ENCODE results near the gene CA9. TPM values are rescaled to one million over a fixed set of nuclear protein-coding genes. Genes with fewer than 3 reads are reported as not detected.

Gene CA9
- total and polyA plus RNA-seq, 9 of the 15 experiments (the other 6 are each of a cell fraction or from before 2014, with no cell fraction given): 0.15 to 10.6 (median 0.60) TPM; not detected in 4

DNA sequence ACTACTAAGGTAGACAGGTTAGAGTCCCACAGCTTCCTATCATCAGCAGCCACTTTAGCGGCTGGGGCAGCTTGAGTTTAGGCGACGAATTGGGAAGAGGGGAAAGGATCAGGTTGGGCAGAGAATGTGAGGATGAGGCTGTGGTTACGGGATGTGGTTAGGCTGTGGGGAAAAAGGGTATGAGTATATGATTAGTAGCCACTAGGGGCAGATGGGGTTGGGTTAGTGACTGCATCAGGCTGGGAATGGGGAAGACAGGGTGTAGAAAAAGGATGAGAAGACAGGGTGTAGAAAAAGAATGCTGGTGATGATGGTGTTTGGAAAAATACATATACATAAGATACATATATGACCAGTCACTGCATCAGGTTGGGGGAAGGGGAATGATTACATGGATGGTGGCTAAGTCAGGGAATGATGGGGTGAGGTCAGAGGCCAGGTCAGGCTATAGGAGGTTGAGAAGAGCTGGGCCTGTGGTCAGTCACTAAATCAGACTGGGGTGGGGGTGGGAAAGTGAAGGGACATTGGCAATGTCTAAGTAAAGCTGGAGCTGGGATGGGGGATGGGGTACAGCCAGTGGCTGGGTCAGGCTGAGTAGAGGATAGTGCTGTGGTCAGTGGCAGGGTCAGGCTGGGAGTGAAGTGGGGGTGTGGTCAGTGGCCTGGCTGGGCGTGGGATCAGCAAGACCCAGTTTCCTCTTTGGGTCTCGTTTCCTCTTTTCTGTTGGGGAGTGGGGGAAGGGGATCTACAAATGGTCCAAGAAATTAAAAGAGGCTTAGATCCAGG is 56.2 kb downstream of the CA9 start (continued):
- TF ChIP-seq, protein P1, sequence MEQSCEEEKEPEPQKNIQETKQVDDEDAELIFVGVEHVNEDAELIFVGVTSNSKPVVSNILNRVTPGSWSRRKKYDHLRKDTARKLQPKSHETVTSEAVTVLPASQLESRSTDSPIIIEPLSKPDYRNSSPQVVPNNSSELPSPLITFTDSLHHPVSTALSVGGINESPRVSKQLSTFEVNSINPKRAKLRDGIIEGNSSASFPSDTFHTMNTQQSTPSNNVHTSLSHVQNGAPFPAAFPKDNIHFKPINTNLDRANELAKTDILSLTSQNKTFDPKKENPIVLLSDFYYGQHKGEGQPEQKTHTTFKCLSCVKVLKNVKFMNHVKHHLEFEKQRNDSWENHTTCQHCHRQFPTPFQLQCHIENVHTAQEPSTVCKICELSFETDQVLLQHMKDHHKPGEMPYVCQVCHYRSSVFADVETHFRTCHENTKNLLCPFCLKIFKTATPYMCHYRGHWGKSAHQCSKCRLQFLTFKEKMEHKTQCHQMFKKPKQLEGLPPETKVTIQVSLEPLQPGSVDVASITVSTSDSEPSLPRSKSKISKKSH (CRISPR knock-in tag; IDR thresholded peaks at IDR 0.05): no peak
- TF ChIP-seq, protein P2, sequence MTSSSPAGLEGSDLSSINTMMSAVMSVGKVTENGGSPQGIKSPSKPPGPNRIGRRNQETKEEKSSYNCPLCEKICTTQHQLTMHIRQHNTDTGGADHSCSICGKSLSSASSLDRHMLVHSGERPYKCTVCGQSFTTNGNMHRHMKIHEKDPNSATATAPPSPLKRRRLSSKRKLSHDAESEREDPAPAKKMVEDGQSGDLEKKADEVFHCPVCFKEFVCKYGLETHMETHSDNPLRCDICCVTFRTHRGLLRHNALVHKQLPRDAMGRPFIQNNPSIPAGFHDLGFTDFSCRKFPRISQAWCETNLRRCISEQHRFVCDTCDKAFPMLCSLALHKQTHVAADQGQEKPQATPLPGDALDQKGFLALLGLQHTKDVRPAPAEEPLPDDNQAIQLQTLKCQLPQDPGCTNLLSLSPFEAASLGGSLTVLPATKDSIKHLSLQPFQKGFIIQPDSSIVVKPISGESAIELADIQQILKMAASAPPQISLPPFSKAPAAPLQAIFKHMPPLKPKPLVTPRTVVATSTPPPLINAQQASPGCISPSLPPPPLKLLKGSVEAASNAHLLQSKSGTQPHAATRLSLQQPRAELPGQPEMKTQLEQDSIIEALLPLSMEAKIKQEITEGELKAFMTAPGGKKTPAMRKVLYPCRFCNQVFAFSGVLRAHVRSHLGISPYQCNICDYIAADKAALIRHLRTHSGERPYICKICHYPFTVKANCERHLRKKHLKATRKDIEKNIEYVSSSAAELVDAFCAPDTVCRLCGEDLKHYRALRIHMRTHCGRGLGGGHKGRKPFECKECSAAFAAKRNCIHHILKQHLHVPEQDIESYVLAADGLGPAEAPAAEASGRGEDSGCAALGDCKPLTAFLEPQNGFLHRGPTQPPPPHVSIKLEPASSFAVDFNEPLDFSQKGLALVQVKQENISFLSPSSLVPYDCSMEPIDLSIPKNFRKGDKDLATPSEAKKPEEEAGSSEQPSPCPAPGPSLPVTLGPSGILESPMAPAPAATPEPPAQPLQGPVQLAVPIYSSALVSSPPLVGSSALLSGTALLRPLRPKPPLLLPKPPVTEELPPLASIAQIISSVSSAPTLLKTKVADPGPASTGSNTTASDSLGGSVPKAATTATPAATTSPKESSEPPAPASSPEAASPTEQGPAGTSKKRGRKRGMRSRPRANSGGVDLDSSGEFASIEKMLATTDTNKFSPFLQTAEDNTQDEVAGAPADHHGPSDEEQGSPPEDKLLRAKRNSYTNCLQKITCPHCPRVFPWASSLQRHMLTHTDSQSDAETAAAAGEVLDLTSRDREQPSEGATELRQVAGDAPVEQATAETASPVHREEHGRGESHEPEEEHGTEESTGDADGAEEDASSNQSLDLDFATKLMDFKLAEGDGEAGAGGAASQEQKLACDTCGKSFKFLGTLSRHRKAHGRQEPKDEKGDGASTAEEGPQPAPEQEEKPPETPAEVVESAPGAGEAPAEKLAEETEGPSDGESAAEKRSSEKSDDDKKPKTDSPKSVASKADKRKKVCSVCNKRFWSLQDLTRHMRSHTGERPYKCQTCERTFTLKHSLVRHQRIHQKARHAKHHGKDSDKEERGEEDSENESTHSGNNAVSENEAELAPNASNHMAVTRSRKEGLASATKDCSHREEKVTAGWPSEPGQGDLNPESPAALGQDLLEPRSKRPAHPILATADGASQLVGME (CRISPR knock-in tag; IDR thresholded peaks at IDR 0.05): no peak
- TF ChIP-seq ZNF324 (CRISPR knock-in tag; IDR thresholded peaks at IDR 0.05) (no peak), KLF10 (CRISPR knock-in tag; IDR thresholded peaks at IDR 0.05) (no peak), ZFP30 (CRISPR knock-in tag; IDR thresholded peaks at IDR 0.05; ENCODE audit: borderline replicate concordance) (no peak), CREB1 (IDR thresholded peaks at IDR 0.05) (no peak), CREB1 (CRISPR knock-in tag; IDR thresholded peaks at IDR 0.05) (no peak), BCOR (IDR thresholded peaks at IDR 0.05) (no peak), ZBTB7A (IDR thresholded peaks at IDR 0.05; ENCODE audit: borderline replicate concordance, control insufficient read depth, low read depth, low read length) (peak; percentile 38; the same call in 1 of the 2 replicates), MEIS2 (IDR thresholded peaks at IDR 0.05; ENCODE audit: partially characterized antibody) (no peak), SOX6 (IDR thresholded peaks at IDR 0.05) (no peak), PHF8 (IDR thresholded peaks at IDR 0.05; ENCODE audit: borderline replicate concordance, low read length) (no peak), RNF2 (IDR thresholded peaks at IDR 0.05) (peak; percentile 42; the same call in 1 of the 2 replicates), KHSRP (IDR thresholded peaks at IDR 0.05) (no peak)
- TF ChIP-seq, protein P3, sequence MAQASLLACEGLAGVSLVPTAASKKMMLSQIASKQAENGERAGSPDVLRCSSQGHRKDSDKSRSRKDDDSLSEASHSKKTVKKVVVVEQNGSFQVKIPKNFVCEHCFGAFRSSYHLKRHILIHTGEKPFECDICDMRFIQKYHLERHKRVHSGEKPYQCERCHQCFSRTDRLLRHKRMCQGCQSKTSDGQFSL (CRISPR knock-in tag; IDR thresholded peaks at IDR 0.05): 0 out of 2 replicates have a peak, but pooled peaks have one; percentile 37
- TF ChIP-seq, protein P3 (tag; IDR thresholded peaks at IDR 0.05): no peak
- TF ChIP-seq, protein P4, sequence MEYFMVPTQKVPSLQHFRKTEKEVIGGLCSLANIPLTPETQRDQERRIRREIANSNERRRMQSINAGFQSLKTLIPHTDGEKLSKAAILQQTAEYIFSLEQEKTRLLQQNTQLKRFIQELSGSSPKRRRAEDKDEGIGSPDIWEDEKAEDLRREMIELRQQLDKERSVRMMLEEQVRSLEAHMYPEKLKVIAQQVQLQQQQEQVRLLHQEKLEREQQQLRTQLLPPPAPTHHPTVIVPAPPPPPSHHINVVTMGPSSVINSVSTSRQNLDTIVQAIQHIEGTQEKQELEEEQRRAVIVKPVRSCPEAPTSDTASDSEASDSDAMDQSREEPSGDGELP (CRISPR knock-in tag; IDR thresholded peaks at IDR 0.05; ENCODE audit: borderline replicate concordance): peak; percentile 40; the same call in 1 of the 2 replicates
- TF ChIP-seq, protein P5, sequence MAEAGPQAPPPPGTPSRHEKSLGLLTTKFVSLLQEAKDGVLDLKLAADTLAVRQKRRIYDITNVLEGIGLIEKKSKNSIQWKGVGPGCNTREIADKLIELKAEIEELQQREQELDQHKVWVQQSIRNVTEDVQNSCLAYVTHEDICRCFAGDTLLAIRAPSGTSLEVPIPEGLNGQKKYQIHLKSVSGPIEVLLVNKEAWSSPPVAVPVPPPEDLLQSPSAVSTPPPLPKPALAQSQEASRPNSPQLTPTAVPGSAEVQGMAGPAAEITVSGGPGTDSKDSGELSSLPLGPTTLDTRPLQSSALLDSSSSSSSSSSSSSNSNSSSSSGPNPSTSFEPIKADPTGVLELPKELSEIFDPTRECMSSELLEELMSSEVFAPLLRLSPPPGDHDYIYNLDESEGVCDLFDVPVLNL (CRISPR knock-in tag; IDR thresholded peaks at IDR 0.05; ENCODE audit: low read depth): no peak

All from K562 (cell line).